DLD1 (cell line): ENCODE measurements around the gene DLGAP4.

Source experiments
- in situ Hi-C: cut with HindIII; loops from 2 replicates; pipeline ENCODE4 v1.10.0; 2017; ENCODE audit warnings: low sequenced_read_pairs

Gene DLGAP4

GRCh38 chr20:36349384-36350170, 43.4 kb downstream of the DLGAP4 start:
- in situ Hi-C loops: no loop called here

DNA sequence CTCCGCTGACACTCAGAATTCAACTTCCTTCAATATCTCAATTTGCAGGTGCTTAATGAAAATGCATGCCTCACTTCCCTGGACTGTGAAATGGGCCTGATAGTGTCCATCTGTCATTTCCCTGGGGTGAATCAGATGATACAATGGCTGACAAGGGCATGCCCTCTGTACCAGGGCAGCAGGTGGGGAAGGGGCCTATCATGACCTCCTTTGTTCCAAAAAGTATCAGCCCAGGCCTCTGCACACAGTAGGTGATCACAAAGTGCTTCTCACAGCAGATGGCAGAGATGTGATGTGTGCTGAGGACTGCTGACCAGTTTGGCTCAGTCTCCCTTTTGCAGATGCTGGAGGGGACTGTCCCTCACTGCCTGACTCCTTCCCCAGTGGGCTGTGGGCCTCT, 44.3 kb downstream of the DLGAP4 start:
- in situ Hi-C loops: no loop called here

GRCh38 chr20:36351937-36352336, 45.8 kb downstream of the DLGAP4 start:
- in situ Hi-C loops: no loop called here

DNA sequence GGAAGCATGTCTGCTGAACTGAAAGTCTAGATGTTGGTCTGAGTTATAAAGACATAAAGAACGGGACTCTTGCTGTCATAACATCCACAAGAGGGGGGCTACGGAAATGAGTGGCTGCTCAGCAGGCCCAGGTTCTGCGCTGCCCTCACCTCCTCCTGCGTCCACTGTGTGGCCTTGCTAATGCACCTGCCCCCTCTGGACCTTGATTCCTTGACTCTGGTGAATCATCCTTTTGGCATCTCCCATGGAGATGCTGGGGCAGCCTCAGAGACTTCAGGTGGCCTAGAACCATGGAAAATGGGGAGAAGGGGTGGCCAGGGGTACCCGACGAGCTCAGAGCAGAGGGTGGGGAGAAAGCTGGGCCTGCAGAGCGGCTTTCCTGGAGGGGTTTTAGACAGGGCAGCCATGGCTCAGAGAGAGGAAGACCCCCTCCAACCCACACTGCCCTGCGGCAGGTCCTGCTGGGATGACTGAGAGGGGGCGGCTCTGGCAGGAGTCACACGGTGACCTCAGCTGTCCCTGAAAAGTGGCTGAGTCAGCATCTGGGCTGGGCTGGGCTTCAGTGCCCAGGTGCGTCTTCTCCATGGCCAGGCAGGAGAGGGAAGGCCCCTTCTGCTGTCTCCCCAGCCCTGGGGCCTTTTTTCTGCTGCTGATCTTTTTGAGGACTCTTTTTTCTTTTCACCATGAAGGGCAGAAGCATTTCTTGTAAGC, 46.9 kb downstream of the DLGAP4 start:
- in situ Hi-C loops: no loop called here

DNA sequence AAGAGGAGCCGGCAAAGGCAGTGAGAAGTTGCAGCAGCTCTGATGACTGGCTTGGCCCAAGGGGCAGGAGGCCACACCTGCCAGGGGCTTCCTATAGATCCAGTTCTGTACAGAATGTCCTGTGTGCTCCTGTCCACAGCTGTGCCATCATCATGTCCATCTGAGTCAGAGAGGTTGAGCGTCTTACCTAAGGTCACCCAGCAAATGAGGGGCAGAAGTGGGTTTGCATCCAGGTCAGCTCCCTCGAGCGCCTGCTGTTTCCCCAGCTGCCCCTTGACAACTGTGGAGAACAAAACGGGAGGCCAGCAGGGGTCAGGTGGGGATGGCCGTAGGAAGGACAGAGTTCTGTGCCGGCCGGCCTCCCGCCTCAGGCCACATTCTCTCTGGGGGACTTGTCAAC, 47.6 kb downstream of the DLGAP4 start:
- in situ Hi-C loops: no loop called here

- in situ Hi-C loops: no loop called here
Observed at GRCh38 chr20:36355469-36356171, 49.5 kb downstream of the DLGAP4 start.

DNA sequence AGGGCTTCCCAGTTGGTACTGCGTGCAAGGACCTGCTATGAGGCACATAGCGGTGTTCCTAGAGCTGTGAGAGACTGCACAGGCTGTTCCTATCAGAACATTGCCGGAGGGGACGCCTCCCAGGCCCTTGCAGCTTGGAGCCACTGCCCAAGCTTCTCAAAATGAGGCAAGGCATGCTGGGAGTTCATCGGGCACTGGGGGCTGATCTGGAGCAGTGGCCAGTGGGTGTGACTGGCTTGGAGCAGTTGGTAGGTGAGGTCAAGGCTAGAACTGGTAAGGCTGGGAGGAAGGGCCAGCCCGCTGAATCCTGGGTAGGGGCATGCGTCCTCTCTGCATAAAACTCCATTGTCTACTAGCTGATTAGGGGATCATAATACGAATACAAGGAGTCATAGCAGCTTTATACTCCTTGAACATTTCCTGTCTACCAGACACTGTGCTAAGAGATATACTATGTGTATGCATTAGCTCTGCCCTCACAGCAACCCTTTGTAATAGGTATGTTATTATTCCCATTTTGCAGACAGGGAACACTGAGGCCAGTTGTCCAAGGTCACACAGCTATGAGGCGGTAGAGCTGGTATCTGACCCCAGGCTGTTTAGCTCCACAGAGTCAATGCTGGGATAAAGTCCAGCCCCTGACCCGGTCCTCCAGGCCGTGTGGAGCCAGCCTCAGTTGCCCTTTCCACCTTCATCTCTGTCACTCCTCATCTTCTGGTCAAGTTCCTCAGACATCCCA, 53.7 kb downstream of the DLGAP4 start:
- in situ Hi-C loops: no loop called here

GRCh38 chr20:36360429-36360828, 54.3 kb downstream of the DLGAP4 start:
- in situ Hi-C loops: no loop called here

GRCh38 chr20:36361406-36361805, 55.3 kb downstream of the DLGAP4 start:
- in situ Hi-C loops: no loop called here

DNA sequence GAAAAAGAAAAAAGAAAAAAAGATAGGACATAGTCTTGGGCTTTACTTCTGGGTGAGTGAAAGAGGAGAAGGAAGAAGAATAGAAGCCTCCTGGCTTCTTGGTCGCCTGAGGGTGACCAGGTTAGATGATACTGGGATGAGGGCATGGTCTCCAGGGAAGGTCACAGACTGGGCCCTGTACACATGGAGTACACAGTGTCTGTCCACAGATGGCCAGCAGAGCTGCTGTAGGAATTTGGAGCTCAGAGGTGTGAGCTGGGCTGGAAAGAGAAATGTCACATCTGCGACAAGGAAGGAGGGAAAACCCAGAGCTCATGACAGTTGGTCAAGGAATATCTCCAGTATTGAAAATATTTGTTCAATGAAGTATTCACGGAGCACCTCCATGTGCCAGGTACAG, 56.1 kb downstream of the DLGAP4 start:
- in situ Hi-C loops: no loop called here

- in situ Hi-C loops: no loop called here
Observed at GRCh38 chr20:36362978-36363713, 57.0 kb downstream of the DLGAP4 start.

DNA sequence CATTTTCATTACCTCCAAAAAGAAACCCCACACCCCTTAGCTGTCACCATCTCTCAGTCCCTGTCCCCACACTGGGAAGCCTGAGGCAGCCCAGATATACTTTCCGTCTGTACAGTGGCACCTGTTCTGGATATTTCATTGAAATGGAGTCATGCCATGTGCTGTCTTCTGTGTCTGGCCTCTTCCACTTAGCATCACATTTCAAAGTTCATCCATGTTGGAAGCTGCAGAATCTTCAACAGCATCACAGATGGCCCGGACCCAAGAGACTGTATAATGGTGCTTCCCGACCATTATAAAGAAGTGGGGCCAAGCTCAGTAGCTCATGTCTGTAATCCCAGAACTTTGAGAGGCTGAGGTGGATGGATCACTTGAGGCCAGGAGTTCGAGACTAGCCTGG, 58.4 kb downstream of the DLGAP4 start:
- in situ Hi-C loops: no loop called here

DNA sequence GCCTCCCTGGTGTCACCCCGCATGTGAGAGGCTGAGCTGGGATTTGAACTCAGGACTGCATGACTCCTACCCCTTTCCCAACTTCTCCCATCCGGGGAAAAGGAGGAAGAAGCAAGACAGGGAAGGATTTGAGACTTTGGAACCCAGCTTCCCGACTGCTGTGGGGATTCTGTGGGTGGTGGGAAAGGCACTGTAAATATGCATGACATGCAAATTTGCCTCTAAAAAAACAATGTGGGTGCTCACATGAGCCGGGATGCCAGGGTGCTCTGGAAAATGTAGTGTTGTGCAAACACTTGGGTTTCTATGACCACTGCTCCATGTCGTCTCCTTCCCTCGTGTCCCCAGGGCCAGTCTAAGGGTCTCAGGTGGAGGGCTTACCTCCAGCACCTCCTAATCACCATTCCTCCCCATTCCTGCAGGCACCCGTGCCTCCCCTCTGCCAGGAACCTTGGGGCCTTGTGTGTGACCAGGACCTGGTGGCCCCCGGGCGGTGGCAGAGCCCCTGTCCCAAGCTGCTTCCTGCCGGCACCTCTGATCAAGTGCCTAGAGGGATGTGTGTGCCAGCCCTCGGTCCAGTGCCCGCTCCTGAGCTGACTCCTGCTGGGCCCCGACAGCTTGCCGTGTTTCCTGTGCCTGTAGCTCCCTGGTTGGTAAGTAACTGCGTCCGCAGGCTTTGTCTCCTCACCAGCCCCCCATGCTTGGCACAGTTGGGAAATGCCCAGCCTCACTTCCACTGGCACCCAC, 60.7 kb downstream of the DLGAP4 start:
- in situ Hi-C loops: no loop called here

DNA sequence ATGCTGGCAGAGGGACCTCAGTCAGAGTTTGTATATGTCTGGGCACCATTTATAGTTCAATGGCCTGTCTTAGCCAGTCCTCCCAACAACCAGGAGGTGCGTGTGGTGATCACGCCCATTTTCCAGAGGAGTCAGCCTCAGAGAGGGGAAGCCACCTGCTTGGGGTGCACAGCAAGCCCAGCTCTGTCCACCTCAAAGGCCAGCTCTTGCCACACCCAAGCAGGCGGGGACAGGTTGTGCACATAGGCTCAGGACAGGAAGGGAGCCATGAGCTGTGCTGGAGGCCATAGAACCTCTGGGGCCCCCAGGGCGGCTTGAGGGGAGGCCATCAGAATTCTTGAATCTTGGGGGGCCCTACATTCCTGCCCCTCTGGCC, 61.2 kb downstream of the DLGAP4 start:
- in situ Hi-C loops: no loop called here

- in situ Hi-C loops: no loop called here
Observed at GRCh38 chr20:36367907-36368799, 62.0 kb downstream of the DLGAP4 start.

- in situ Hi-C loops: no loop called here
Observed at GRCh38 chr20:36368869-36369268, 62.7 kb downstream of the DLGAP4 start.

DNA sequence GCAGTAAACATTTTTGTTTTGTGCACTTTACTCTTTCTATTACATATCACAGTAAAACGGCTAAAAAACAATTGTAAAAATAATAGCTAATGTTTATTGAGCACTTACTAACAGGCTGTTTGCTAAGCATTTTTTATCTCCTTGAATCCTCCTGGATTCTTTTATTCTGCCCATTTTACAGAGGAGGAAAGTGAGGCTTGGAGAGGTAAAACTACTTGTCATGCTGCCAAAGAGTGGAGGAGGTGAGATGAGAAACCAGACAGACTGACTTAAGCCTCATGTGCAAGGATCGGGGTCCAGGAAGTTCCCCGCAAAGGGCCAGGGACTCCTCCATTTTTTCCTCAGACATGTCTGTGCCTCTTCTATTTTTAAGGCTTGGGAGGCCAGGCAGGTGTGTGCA, 63.6 kb downstream of the DLGAP4 start:
- in situ Hi-C loops: no loop called here

DNA sequence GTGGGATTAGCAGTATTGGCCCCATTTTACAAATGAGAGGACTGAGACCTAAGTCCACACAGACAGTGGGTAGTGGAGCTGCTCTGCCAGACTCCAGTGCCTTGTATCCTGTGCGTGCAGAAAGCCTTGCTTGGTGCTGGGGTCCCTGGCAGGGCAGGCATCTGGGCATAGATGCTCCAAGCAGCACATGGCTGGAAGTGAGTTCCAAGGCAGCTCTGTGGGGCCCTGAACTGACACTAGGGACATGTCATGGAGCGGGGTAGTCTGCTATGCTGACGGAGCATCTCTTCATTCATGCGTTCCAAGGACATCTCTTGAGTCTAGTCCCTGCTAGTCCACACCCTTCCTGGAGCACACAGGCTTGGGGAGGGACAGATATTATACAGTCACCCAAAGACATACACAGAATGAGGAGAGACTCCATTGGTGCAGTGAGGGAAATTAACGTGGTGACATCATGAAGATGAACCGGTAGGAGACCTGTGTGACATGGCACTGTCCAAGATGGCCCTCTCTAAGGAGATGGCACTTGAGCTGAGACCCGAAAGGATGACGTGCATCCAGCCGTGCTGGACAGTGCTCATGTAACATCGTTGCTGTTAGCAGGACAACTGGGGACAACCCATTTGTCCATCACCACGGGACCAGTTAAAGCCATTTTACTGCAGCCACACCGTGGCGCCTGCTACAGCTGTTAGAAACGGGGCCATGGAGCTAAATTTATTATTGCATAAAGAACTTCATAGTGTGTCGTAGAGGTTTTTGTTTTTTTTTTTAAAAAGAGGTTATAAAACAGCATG, 65.1 kb downstream of the DLGAP4 start:
- in situ Hi-C loops: no loop called here
